GM23248 (cell line): ENCODE data around the gene GRIA1.

Experiments
- EZH2 ChIP-seq: fragments of 200-600 bp; sonication (generic); IDR thresholded peaks from 2 replicates; pipeline ENCODE4 v1.6.1; 2018; ENCODE audit warnings: antibody characterized with exemption, mild to moderate bottlenecking; ENCODE audit not compliant: insufficient read depth, poor library complexity, severe bottlenecking
- EZH2phosphoT487 ChIP-seq: fragments of 200-600 bp; sonication (generic); IDR thresholded peaks from 2 replicates; pipeline ENCODE4 v1.6.1; 2018; ENCODE audit warnings: antibody characterized with exemption, moderate library complexity, mild to moderate bottlenecking, low read depth; ENCODE audit not compliant: insufficient read depth

- TF ChIP-seq EZH2 (no peak), EZH2phosphoT487 (no peak)
Observed at GRCh38 chr5:153630546-153630945, 140.1 kb downstream of the GRIA1 start.
